ENCODE results near the gene KRTAP4-8.
"Not testable (repeated sequence)": the region's sequence is repeated elsewhere in the genome, so short reads cannot be mapped to it uniquely, and the experiment has no call there.

The KRTAP4-8 gene

DNA sequence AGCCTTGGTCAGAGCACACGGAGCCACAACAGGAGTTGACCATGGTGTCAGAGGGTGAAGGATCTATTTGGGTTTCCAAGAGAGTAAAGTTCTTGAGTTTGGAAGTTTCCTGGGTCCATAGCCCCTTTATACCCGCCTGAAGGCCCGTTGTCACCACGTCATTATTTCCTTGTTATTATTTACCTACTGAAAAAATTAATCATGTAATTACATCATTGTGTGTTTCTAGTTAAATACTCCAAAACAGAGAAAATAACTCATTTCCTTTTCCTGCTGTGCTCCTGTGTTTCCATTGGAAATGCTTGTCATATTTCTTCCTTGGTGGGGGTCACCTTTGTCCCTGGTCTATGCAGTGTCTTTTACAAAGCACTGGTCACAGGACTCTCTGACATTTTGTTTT, at the start of gene KRTAP4-8:
TSS of gene KRTAP4-8 (minus strand) at position 101 of the 400 bp plus-strand sequence. CDS start at position 43, 58 bp downstream.
- DNase-seq: no peak

DNA sequence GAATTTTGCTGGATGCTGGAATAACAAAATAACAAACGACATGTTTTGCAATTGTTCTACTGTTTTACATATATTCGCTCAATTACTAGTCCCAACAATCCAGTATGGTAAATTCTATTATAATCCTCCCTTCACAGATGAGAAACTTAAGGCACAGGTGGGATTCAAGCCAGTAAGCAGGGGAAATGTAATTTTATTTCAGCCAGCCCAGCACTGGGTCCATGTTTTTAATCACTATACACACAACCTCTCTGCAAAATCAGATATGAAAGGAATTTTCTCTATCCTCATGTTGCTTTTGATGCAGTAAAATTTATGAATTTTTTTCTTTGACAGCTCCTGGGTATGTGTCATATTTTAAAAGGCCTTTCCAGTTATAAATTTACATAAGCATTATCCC, 47.3 kb upstream of the KRTAP4-8 start:
- DNase-seq: no peak

DNA sequence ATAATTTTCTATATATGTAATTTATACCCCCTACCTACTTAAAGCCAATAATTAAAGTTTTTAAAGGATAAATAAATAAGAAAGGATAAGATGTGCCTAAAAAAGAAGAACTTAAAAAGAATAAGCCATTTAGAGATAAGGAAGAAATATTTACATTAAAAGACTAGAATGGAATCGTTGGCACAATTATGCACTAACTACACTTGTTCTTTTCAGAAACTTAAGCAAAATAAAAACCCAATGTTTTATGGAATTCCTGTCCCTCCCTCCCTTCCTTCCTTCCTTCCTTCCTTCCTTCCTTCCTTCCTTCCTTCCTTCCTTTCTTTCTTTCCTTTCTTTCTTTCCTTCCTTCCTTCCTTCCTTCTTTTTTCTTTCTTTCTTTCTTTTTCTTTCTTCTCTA, 46.9 kb upstream of the KRTAP4-8 start:
- no peak for DNase-seq

DNA sequence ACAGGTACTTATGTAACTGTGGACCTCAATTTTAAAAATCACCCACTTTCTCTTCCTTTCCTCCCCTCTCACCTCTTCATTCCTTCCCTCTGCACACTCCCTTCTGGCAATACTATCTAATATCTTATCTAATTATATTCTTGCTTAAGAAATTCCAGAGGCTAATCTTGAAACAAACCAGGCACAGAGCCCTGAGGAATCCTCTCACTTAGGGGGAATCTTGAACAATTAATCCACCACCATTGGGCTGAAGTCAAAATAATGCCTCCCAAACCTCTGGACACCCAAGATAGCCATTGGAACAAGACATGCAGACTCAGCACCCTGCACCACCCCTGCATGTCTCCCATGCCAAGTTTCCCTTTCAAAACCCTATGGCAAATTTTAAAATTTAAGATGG, 43.4 kb upstream of the KRTAP4-8 start:
- DNase-seq: no peak

DNA sequence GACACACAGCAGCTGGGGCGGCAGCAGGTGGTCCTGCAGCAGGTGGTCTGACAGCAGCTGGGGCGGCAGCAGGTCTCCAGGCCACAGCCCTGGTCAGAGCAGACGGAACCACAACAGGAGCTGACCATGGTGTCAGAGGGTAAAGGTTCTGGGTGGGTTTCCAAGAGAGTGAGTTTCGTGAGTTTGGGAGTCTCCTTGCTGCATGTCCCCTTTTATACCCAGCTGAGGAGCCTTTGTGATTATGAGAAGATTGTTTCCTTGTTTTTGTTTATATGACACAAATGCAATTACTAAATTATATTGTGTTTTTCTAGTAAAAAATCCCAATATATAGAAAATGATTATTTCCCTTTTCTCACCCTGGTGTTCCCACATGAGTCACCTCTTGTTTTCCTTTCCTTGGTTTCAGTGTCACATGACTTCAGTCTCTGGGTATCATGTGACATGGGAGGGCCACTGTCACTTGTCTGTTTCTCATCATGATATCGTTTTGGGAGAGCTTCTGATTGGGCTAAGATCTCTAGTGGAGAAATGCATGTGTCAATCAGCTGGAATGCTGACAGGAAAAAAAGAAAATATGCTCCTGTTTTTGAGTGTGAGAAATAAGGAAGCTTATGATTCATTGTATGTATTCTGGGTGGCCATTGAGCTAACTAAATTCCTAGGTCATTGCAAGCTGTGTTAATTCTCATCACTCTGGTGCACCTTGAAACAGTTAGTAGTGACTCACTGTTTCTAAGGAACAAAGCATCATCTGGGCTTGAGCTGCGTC, 42.6 kb upstream of the KRTAP4-8 start, which contains the start of gene KRTAP4-6:
TSS of gene KRTAP4-6 (minus strand) at position 185 of the 772 bp plus-strand sequence. CDS start at position 128, 57 bp downstream.
- DNase-seq: no peak

DNA sequence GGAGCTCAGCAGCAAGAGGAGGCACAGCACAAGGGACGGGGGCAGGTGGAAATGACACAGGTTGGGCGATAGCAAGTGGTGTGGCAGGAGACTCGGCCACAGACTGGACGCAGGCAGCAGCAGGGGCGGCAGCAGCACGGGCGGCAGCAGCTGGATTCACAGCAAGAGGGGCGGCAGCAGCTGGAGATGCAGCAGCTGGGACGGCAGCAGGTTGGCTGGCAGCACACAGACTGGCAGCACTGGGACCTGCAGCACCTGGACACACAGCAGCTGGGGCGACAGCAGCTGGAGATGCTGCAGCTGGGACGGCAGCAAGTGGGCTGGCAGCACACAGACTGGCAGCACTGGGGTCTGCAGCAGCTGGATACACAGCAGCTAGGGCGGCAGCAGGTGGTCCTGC, 41.9 kb upstream of the KRTAP4-8 start:
- DNase-seq: not testable (repeated sequence)

DNA sequence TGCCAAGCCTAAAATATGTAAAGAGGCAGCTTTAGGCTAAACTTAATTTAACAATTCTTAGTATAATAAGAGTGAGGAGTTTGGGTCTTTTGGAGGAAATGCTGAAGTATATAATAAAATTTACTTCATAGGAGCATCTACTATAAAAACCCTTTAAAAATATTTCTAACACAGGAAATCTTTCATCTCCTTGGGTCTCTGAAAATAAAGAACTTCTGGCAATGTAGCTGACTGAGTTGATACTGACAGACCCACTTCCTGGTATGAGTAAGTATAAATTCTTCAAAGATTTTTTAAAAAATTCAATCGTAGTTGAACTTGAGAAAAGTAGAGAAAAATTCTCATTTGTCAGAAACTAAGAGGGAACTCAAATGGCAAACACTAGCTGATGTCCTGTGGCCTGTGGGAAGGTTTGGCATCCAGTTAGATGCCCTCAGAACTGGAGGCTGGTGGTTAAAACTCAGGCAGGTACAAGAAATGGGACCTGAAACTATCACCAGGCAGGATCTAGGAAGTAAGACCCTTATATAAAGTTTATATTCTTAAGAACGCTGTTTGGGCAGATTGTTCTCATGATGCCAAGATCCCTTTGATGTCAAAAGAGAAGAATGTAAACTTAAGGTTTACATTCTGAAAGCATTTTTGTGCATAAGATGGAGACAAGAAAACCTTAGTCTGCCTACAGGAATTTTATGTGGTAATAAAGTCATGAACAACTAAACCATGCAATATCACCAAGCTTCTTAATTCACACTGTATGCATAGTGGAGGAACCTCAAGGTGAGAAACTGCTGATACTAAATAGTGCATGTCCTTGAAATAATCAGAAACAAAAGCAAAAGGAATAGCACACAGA, 36.2 kb upstream of the KRTAP4-8 start:
- no peak for DNase-seq

DNA sequence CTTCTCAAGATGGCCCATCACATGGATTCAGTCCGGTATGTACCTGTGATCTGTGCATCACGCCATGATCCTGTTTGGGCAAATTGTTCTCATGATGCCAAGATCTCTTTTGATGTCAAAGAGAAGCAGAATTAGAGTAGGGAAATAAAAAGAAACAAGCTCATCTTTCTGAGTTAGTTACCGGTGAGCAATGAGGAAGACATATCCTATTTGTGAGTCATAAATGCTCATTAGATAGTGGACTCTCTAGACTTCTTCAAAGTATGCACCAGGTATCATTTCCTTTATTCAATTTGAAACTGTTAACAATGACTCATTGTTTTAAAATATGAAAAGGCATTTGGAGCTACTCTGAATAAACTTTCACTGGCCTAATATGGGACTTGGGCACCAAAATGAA, 34.0 kb upstream of the KRTAP4-8 start:
- no peak for DNase-seq

DNA sequence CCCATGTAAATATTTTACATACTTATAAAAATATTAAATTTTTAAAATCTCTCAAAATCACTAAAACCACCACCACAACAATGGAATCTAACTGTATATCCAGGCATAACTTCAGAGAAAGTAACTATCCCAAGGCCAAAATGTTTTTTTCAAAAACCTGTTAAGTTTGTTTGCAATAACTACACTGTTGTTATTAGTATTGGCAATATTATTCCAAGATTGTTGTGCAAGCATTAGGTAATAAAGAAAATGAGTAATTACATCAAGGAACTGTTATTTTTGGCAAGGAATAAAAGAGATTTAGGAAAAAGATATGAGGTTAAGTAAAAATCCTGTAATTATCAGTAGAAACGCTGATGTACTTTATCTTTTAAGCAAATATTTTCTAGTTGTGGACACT, 29.4 kb upstream of the KRTAP4-8 start:
- no peak for DNase-seq

DNA sequence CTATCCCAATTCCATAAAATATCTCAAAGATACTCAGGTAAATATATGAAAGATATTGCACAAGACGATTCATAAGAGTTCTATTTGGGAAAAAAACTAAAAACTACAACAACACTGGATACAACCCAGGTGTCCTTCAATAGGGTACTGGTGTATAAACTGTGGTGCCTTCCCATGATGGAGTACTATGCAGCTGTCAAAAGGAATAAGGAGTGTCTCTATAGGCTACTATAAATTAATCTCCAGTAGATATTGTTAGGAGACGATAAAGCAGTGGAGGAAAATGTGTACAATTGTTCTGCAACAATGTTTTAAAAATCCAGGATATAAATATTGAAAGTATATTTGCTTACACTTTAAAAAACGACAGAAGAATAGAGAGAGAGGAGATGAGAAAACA, 28.5 kb upstream of the KRTAP4-8 start:
- no peak for DNase-seq

DNA sequence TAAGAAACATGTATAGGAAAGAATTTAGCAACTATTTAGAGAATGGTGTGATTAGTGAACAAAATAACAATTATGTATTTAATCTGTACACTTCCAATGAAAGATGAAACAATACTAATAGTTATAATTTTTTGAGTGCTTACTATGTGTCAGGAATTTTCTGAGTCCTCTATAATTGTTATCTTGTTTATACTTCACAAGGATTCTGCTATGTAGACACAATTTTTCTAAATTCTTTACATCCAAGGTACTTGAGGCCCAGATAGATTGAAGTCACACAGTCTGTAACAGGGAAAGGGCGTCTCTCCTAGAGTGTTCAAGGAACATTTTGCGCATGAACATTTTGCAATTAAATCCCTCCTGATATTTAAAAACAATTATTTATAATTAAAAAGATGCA, 27.1 kb upstream of the KRTAP4-8 start:
- DNase-seq: no peak

DNA sequence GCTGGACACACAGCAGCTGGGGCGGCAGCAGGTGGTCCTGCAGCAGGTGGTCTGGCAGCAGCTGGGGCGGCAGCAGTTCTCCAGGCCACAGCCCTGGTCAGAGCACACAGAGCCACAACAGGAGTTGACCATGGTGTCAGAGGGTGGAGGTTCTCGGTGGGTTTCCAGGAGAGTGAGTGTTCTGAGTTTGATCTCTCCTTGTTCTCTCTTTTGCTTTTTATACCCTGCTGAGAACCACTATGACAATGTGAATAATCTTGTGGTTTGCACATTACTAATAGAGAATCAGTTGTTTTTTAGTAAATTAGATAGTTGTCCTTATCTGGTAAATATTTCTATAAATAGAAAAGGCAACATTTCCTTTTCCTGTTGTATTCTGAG, 26.0 kb upstream of the KRTAP4-8 start, which contains the start of gene KRTAP4-12:
TSS of gene KRTAP4-12 (minus strand) at position 192 of the 381 bp plus-strand sequence. CDS start at position 132, 60 bp downstream.
- not testable (repeated sequence) for DNase-seq

DNA sequence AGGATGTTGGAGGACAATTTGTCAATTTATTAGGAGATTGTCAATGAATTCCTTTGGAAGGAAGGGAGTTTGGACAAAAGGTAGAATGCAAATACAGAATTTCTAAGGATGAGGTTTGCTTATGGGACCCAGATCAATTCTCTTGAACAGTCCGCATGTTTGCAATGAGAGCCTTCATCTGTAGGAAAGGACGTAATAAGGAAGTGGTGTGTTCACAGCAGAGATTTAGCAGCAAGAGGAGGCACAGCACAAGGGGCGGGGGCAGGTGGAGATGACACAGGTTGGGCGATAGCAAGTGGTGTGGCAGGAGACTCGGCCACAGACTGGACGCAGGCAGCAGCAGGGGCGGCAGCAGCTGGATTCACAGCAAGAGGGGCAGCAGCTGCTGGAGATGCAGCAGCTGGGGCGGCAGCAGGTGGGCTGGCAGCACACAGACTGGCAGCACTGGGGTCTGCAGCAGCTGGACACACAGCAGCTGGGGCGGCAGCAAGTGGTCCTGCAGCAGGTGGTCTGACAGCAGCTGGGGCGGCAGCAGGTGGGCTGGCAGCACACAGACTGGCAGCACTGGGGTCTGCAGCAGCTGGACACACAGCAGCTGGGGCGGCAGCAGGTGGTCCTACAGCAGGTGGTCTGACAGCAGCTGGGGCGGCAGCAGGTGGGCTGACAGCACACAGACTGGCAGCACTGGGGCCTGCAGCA, 25.5 kb upstream of the KRTAP4-8 start:
- not testable (repeated sequence) for DNase-seq

DNA sequence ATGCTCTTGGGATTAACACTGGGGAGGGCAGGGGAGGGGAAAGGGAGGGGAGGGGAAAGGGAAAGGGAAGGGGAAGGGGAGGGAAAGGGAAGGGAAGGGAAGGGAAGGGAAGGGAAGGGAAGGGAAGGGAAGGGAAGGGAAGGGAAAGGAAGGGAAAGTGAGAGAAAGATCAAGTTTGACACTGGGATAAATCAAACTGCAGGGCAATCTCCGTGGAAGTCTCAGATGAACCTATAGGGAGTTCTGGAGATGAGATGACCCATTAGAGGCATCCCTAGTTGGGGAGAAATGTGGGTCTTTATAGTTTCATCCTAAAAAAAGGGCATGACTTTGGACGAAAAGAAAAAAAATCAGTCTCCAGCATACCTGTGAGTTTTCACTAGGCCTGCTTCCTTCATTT, 23.8 kb upstream of the KRTAP4-8 start:
- DNase-seq: no peak

DNA sequence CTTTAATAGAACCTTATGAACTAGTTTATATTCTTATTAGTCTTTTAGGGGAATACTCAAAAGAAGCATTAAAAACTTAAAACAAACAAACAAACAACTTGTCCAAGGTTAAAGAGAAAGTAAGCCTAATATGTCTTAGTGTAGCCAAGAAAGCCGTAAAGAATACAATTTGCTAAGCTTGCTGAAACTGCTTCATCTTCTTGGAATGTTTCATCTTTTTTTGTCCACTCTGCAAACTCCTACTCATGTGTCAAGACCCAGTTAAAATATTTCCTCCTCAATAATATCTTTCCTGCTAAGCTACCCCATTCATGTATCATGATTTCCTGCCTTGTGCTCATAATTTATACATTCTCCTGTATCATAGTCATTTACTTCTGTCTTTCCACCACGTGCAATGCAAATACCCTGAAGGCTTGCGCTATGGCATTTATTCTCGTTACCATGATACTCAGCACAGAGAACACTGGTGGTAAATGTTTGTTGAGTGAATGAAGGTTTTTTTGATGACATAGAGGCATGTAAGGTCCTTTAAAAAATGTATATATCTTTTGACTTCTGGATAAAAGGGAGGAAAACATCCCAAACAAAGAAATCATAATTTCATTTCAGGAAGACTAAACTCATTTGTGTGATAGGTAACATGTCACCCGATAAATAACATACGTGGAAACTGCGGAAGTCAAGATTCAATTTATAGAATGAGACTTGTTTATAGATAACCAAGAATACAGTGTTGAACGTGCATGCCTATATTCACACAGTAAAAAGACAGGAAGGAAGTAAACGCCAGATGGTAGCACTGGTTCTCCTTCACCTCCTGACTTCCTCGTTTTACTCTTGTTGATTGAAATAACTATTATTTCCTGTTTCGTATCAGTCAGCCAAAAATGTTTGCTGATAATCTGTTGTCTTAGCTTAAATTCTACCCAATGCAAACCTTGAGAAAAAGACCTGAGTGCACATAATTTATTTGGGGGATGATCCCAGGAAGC, 22.1 kb upstream of the KRTAP4-8 start:
- DNase-seq: not testable (repeated sequence)

DNA sequence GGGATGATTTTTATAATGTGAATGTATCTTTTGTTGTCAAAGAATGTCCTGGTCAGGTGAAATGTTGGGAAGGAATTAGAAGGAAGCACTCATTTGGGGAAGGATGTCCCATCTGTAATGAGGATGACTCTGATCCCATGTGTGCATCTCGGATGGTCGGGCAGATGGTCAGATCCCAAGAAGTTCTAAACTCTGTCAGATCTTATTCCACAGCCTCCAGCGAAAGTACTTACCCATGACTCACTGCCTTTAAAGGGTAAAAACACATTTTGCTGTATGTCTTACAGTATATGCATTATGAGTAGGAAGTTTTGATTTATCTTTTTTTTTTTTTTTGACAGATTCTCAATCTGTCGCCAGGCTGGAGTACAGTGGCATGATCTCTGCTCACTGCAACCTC, 20.8 kb upstream of the KRTAP4-8 start:
- no peak for DNase-seq

DNA sequence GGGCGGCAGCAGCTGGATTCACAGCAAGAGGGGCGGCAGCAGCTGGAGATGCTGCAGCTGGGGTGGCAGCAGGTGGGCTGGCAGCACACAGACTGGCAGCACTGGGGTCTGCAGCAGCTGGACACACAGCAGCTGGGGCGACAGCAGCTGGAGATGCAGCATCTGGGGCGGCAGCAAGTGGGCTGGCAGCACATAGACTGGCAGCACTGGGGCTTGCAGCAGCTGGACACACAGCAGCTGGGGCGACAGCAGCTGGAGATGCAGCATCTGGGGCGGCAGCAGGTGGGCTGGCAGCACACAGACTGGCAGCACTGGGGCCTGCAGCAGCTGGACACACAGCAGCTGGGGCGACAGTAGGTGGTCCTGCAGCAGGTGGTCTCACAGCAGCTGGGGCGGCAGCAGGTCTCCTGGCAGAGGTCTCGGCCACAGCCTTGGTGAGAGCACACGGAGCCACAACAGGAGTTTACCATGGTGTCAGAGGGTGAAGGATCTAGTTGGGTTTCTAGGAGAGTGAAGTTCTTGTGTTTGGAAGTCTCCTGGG, 20.0 kb upstream of the KRTAP4-8 start, which contains the start of gene KRTAP4-11:
TSS of gene KRTAP4-11 (minus strand) at position 528 of the 541 bp plus-strand sequence. CDS start at position 470, 58 bp downstream.
- DNase-seq: not testable (repeated sequence)

DNA sequence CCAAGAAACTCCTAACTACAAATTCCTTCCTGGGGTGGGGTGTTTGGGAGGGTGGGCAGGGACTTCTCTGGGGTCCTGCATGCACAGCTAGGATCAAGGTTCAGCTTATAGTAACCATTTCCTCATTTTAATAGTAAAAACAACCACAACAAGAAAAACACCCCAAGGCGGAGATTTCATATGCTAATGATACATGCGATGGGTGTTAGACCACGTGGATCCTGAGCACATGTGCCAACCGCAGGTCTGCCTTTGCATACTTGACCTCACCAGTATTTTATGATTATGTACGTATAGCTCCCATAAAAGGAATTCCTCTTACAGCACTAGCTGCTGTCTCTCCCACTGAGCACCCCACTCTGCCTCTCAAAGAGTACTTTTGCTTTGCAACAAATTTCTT, 18.4 kb upstream of the KRTAP4-8 start:
- DNase-seq: no peak

DNA sequence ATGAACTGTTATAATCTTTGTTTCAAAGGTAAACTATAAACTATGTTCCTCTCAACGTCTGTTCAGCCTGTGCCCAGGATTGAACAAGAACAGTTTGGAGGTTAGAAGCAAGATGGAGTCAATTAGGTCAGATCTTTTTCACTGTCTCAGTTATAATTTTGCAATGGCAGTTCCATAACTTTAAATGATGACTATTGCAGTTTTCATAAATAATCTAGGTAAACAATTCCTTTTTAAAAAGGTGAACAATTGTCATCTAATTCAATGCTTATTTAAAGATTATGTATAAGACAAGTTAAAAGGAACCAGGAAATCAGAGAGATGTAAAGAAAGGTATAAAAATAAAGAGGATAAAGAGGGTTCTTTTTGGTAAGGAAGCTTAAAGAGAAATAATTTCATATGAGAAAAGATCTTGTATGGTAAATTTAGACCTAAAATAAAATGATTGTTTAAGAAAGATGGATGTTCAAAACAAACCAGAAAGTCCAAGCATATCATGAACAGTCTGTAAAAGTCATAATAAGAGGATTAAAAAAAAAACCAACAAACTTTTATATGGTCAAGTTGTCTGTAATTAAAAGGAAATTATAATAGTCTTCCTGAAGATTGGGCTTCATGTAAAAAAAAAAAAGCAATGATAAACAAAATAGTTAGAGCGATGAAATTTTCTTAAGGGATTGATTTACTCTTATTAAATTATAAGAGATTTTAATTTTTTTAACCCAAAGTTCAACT, 13.4 kb upstream of the KRTAP4-8 start:
- DNase-seq: no peak

DNA sequence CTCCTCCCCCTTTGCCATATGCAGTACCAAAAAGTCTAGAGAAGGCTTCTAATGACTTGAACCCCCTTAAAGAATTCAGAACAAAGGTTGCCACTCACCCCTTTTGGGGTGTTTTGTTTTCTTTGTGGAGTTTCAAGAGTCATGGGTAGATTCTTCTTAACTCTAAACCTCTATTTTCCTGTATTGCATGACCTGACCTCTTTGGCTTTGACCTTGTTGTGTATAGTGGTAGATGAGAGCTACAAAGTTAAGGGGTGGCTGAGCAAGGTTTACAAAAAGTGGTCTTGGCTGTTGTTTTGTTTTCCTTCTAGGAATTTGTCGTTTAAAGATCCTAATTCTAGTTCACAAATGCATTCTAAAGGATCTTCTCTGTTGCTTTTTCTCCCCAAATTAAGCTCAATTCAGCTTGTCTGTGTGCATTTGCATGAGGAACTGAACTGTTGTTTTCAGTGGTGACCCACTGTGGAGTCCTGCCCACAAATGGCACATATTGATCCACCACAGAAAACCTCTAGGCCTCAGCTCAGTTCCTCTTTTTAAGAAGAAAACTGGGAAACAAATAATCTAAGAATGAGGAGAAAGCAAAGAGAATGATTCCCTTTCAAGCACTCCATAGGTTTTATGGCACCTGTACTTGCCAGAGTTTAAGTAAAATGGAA, 10.9 kb upstream of the KRTAP4-8 start:
- not testable (repeated sequence) for DNase-seq
